GM23248 (cell line): ENCODE measurements around the gene USP10.

Source experiments
- EZH2 ChIP-seq: fragments of 200-600 bp; sonication (generic); IDR thresholded peaks from 2 replicates; pipeline ENCODE4 v1.6.1; 2018; ENCODE audit warnings: antibody characterized with exemption, mild to moderate bottlenecking; ENCODE audit not compliant: insufficient read depth, poor library complexity, severe bottlenecking
- EZH2phosphoT487 ChIP-seq: fragments of 200-600 bp; sonication (generic); IDR thresholded peaks from 2 replicates; pipeline ENCODE4 v1.6.1; 2018; ENCODE audit warnings: antibody characterized with exemption, moderate library complexity, mild to moderate bottlenecking, low read depth; ENCODE audit not compliant: insufficient read depth

GRCh38 chr16:84730406-84731106 is 30.8 kb downstream of the USP10 start:
- no peak for TF ChIP-seq EZH2
- TF ChIP-seq EZH2phosphoT487 = no peak
